NB4 (cell line): Measurements from ENCODE around the gene ZW10.
A peak's percentile ranks its signal among the peaks of the same experiment; 100 is the strongest.

Source experiments
- POLR2A ChIP-seq: IDR thresholded peaks from 2 replicates; pipeline ENCODE4 v1.6.1; 2011; ENCODE audit warnings: mild to moderate bottlenecking; ENCODE audit not compliant: insufficient read length; ENCODE audit errors: extremely low read depth
- TF ChIP-seq, protein P1 (sequence below): IDR thresholded peaks from one replicate; pipeline ENCODE4 v1.5.1; 2012; ENCODE audit warnings: low read depth, low read length
- TF ChIP-seq, protein P2 (sequence below): IDR thresholded peaks from 2 replicates; pipeline ENCODE4 v1.6.1; 2011; ENCODE audit warnings: low read depth, low read length

DNA sequence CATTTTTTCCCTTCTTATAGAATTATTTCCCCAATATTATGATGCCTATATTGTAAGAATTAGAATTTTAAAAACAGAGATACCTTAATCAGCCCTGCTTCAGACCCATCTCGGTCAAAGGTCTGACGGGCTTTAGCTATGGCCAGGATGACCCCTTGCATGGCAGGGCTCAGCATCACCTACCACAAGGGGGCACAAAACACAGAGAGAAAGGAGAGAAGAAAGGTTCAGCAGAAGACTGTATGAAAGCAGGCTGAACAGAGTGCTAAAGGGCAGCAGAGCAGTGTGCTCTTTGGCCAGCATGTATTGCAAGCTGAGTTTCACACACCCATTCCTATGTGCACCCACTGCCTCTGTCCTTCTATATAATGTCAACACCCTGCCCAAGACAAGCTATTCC lies 32.9 kb upstream of the ZW10 start:
- TF ChIP-seq, protein P1, sequence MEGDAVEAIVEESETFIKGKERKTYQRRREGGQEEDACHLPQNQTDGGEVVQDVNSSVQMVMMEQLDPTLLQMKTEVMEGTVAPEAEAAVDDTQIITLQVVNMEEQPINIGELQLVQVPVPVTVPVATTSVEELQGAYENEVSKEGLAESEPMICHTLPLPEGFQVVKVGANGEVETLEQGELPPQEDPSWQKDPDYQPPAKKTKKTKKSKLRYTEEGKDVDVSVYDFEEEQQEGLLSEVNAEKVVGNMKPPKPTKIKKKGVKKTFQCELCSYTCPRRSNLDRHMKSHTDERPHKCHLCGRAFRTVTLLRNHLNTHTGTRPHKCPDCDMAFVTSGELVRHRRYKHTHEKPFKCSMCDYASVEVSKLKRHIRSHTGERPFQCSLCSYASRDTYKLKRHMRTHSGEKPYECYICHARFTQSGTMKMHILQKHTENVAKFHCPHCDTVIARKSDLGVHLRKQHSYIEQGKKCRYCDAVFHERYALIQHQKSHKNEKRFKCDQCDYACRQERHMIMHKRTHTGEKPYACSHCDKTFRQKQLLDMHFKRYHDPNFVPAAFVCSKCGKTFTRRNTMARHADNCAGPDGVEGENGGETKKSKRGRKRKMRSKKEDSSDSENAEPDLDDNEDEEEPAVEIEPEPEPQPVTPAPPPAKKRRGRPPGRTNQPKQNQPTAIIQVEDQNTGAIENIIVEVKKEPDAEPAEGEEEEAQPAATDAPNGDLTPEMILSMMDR, result peak; percentile 73
- no peak for TF ChIP-seq POLR2A
- TF ChIP-seq, protein P2, sequence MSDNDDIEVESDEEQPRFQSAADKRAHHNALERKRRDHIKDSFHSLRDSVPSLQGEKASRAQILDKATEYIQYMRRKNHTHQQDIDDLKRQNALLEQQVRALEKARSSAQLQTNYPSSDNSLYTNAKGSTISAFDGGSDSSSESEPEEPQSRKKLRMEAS, result no peak
